Fibroblast of mammary gland (primary cell): ENCODE measurements around the gene NET1.
"Not testable (repeated sequence)": the region's sequence is repeated elsewhere in the genome, so short reads cannot be mapped to it uniquely, and the experiment has no call there.

Experiments used
- DNase-seq: peaks from one replicate; pipeline ENCODE4 v3.0.0-alpha.2; 2010; ENCODE audit warnings: low read depth
- H3K4me3 ChIP-seq: 2 replicates; pipeline ENCODE4 v1.5.1; 2011; ENCODE audit warnings: low read depth, mild to moderate bottlenecking, low read length, moderate library complexity; ENCODE audit not compliant: control insufficient read depth
- CTCF ChIP-seq: conservative IDR thresholded peaks from 2 replicates; pipeline ENCODE4 v1.5.1; 2011; ENCODE audit warnings: low read depth, low read length, inconsistent platforms; ENCODE audit not compliant: control insufficient read depth, insufficient read depth

The NET1 gene

DNA sequence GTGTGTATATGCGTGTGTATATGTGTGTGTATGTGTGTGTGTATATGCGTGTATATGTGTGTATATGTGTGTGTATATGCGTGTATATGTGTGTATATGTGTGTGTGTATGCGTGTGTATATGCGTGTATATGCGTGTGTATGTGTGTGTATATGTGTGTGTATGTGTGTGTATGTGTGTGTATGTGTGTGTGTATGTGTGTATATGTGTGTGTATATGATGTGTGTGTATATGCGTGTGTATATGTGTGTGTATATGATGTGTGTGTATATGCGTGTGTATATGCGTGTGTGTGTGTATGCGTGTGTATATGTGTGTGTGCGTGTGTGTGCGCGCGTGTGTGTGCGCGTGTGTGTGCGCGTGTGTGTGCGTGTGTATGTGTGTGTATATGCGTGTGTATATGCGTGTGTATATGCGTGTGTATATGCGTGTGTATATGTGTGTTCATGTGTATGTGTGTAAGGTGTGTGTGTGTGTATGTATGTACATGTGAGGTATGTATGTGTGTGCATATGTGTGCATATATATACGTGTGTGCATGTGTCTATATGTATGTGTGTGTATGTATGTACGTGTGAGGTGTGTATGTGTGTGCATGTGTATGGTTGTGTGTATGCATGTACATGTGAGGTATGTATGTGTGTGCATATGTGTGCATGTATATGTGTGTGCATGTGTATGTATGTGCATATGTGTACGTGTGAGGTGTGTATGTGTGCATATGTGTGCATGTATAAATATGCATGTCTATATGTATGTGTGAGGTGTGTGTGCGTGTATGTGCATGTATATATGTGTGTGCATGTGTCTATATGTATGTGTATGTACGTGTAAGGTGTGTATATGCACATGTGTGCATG is 41.6 kb upstream of the NET1 start:
- DNase-seq = no peak
- TF ChIP-seq CTCF = no peak
- H3K4me3 ChIP-seq = no peak overlapping the region

DNA sequence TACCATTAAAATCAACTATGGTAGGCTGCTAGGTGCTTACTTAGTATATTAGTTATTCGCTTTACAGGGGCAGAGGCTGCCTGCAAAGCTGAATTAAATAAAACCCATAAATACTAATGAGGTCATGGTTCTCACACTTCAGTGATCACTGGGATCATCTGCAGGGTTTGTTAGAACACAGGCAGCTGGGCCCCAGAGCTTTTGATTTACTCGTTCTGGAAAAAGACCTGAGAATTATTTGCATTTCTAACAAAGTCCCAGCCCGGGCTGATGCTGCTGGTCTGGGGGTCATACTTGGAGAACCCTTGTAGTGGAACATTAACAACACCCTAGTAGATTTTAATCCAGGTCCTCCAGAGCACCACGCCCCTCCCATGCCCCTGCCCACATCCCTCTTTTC is 39.0 kb upstream of the NET1 start:
- H3K4me3 ChIP-seq = no peak overlapping the region
- TF ChIP-seq CTCF = no peak
- no peak for DNase-seq

- DNase-seq = no peak
- no peak for TF ChIP-seq CTCF
Measured at GRCh38 chr10:5373891-5374611, 38.3 kb upstream of the NET1 start.

GRCh38 chr10:5376450-5376849 is 35.9 kb upstream of the NET1 start:
- TF ChIP-seq CTCF = no peak
- DNase-seq = no peak
- H3K4me3 ChIP-seq = no peak overlapping the region

More at GRCh38 chr10:5373891-5374611, 38.3 kb upstream of the NET1 start:
- no peak overlapping the region for H3K4me3 ChIP-seq

DNA sequence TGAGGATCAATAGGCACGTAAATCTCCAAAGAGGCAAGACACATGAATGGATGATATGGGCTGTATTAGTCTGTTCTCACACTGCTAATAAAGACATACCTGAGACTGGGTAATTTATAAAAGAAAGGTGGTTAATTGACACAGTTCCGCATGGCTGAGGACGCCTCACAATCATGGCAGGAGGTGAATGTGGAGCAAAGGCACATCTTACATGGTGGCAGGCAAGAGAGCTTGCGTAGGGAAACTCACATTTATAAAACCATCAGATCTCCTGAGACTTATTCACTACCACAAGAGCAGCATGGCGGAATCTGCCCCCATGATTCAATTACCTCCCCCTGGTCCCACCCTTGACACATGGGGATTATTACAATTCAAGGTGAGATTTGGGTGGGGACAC is 33.2 kb upstream of the NET1 start:
- not testable (repeated sequence) for H3K4me3 ChIP-seq, DNase-seq

DNA sequence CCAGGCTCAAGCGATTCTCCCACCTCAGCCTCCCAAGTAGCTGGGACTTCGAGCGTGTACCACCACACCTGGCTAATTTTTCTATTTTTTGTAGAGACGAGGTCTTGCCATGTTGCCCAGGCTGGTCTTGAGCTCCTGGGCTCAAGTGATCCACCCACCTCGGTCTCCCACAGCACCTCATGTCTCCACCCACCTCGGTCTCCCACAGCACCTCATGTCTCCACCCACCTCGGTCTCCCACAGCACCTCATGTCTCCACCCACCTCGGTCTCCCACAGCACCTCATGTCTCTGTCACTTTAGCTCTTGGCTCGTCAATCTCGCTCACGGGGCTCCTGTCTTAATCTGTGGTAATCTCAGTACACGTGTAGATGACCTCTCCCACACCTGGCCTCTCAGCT is 32.0 kb upstream of the NET1 start:
- not testable (repeated sequence) for DNase-seq, H3K4me3 ChIP-seq

- DNase-seq = peak; percentile 28
- TF ChIP-seq CTCF = no peak
- H3K4me3 ChIP-seq = no peak overlapping the region
Measured at GRCh38 chr10:5381187-5381586, 31.2 kb upstream of the NET1 start.
